ENCODE results near the gene RTN4R.

- TF ChIP-seq CDX4 (CRISPR knock-in tag; IDR thresholded peaks at IDR 0.05; ENCODE audit: borderline replicate concordance) (no peak), ATF3 (CRISPR knock-in tag; conservative IDR thresholded peaks at IDR 0.05) (no peak), CTCF (IDR thresholded peaks at IDR 0.05) (no peak), AR (CRISPR knock-in tag; IDR thresholded peaks at IDR 0.05) (no peak), IRF1 (CRISPR knock-in tag; IDR thresholded peaks at IDR 0.05) (no peak), JUN (CRISPR knock-in tag; IDR thresholded peaks at IDR 0.05) (no peak), FOXJ3 (CRISPR knock-in tag; IDR thresholded peaks at IDR 0.05; ENCODE audit: borderline replicate concordance) (no peak), USF2 (CRISPR knock-in tag; IDR thresholded peaks at IDR 0.05) (no peak), E2F5 (CRISPR knock-in tag; IDR thresholded peaks at IDR 0.05) (no peak), E2F1 (CRISPR knock-in tag; IDR thresholded peaks at IDR 0.05) (no peak), CREB1 (CRISPR knock-in tag; IDR thresholded peaks at IDR 0.05) (no peak)
Observed at GRCh38 chr22:20215742-20216141, 52.4 kb downstream of the RTN4R start.

Measured in WTC11 (cell line).